Activated CD4-positive, alpha-beta T cell treated with anti-CD3 and anti-CD28 coated beads, Interleukin-2, amount 50 U/mL, for 48 hours (primary cell): Measurements from ENCODE around the gene OCLN.
"Not testable (repeated sequence)": the region's sequence is repeated elsewhere in the genome, so short reads cannot be mapped to it uniquely, and the experiment has no call there.

Experiments used
- DNase-seq, 2 experiments: peaks; one replicate each; pipeline ENCODE4 v3.0.0-alpha.2; 2020

The OCLN gene

DNA sequence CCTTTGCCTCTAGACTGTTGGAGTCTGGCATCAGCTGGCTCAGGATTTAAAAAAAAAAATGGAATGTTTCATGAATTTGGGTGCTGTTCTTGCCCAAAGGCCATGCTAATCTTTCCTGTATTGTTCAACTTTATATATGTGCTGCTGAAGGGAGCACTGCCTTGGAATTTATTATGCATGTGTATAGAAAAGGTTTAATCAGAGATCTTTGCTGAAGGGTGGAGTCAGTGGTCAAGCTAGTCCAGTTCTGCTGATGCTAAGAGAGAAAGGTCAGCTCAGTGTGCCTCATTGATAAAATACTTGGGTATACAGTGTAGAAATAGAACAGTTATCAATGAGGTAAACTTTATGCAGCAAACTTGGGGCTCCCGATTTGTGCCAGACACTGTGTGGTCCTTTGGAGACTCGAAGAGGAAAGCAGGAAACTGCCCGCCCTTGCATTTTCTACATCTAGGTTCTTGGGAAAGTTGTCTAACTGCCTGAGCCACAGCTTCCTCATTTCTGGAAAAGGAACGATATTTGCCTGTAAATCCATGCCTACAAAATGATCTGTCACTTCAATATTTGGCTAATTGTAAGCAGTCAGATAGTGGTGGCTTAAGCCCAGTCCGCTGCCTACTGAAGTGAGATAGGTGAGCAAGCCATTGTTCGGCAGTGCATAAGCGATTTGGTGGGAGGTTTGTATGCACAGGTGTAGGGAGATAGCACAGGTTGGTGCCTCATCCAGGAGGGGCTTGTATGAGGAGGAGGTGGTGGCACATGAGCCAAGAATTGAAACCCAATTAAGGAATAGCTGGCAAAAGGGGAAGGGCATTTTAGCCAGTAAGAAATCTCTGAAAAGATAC is 38.2 kb downstream of the OCLN start:
- no peak for DNase-seq

DNA sequence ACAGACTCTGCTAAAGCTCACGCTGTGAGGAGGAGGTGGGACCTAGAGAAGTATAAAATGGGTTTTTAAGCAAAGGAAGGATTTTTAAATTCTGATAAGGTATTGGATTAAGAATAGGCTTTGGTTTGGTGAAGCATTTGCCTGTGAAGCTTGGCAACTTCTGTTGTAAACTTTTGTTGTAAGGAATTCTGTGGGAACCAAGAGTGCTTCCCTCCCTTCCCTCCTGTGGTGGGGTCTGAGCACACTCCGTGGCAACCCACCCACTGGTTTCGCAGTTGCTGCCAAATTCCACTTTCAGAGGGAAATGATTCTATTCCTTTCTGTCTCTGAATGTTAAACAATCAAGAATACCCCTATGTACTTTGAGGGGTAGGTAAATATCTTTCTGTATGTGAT is 38.8 kb downstream of the OCLN start:
- no peak for DNase-seq

DNA sequence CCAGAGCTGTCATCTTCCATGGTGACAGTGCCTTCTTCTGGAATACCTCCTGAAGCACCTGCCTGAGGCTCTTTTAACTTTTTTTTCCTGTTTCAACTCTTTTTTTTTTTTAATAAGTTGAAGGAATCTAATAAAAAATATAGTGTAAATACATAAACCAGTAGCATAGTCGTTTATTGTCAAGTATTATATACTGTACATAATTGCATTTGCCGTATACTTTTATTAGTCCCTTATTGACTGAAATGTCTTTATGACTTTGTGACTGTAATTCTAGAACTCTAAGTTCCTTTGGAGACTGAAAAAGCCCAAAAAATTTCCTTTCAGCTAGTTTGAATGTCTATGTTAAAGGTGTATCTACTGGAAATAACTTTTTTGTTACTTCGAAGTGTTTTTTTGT is 45.3 kb downstream of the OCLN start:
- not testable (repeated sequence) for DNase-seq

GRCh38 chr5:69538735-69539134 is 46.1 kb downstream of the OCLN start:
- not testable (repeated sequence) for DNase-seq

GRCh38 chr5:69541347-69541746 is 48.8 kb downstream of the OCLN start:
- DNase-seq: not testable (repeated sequence)

GRCh38 chr5:69542838-69543618 is 50.4 kb downstream of the OCLN start:
- DNase-seq: not testable (repeated sequence)

GRCh38 chr5:69544602-69545001 is 52.0 kb downstream of the OCLN start:
- DNase-seq: not testable (repeated sequence)

- peak; percentile 71 to 74 for DNase-seq
These were observed 67.3 kb downstream of the OCLN start, which contains the start of gene GTF2H2C for GRCh38 chr5:69559908-69560330. Gene GTF2H2C, plus strand, starts transcription at chr5:69560191. Its CDS starts 4,942 bp downstream, at chr5:69565133.

DNA sequence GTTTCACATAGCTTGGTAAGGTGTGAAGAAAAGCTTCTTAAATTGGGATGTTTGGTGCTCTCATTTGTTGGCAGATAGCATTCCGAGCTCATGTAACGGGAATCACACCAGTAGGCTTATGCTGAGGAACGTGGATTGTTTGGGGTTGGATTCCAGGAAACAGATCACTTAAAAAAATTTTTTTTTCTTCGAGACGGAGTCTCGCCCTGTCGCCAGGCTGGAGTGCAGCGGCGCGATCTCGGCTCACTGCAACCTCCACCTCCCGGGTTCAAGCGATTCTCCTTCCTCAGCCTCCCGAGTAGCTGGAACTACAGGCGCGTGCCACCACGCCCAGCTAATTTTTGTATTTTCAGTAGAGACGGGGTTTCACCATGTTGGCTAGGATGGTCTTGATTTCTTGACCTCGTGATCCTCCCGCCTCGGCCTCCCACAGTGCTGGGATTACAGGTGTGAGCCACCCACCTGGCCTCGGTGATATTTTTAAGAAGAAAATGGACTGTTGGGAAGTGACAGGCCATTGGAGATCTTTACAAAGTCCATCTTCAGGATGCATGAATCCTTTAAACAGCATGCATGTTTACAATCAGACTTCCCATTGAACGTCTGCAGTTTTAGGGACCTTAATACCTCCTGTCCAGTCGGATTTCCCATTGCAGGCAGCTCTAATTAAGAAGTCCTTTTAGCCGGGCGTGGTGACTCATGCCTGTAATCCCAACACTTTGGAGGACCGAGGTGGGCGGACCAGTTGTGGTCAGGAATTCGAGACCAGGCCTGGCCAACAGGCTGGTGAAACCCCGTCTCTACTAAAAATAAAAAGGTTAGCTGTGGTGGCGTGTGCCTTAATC is 68.2 kb downstream of the OCLN start:
- DNase-seq: peak in 1 of 2 experiments; percentile 4

DNA sequence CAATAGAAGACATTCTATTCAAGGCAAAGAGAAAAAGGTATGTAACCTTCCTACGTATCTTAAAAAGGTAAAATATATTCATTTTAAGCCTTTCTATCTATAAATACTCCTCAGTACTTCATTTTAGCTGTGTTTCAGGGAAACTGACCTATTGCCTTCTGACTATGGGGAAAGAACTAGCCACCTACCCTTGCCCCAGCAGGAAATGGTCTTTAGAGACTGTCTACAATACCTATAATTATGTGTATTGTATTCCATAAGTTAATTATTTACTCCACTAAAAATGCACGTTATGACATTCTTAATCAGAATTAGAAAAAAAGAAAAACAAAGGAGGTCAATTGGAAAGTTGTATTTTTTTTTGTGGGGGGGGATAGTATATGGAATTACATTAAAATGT is 73.6 kb downstream of the OCLN start:
- DNase-seq: not testable (repeated sequence)

DNA sequence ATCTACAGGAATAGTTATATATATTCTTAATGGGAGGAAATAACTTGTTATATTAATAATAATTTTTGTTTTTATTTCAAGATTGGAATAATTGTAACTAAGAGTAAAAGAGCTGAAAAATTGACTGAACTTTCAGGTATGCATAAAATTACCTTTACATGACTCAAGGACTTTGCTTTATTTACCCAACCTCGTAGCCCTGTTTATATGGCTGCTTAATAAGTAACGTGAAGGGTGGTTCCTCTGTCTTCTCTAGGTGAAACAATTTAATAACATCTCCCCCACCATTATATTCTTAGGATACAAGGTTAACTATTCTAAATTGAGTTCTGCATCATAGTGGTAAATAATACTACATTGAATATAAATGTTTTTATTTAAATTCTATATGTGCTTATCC is 75.5 kb downstream of the OCLN start:
- not testable (repeated sequence) for DNase-seq

DNA sequence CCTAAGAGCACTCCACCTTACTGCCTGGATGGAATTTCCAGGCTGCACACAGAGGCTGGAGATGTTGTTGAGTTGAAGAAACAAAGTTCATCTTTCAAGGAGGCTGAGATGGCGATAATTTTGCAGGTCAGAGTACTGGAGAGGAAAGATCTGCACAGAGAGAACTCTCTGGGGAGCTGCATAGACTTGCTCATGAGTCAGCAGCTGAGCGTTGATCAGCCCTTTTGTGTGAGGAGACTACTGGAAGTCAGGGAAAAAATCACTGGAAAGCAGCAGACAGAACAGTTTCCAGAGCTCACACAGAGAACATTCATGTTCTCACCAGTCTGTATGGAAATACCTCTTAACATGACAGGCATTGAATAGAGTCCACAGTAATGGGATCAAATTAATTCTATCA is 90.8 kb downstream of the OCLN start:
- not testable (repeated sequence) for DNase-seq

DNA sequence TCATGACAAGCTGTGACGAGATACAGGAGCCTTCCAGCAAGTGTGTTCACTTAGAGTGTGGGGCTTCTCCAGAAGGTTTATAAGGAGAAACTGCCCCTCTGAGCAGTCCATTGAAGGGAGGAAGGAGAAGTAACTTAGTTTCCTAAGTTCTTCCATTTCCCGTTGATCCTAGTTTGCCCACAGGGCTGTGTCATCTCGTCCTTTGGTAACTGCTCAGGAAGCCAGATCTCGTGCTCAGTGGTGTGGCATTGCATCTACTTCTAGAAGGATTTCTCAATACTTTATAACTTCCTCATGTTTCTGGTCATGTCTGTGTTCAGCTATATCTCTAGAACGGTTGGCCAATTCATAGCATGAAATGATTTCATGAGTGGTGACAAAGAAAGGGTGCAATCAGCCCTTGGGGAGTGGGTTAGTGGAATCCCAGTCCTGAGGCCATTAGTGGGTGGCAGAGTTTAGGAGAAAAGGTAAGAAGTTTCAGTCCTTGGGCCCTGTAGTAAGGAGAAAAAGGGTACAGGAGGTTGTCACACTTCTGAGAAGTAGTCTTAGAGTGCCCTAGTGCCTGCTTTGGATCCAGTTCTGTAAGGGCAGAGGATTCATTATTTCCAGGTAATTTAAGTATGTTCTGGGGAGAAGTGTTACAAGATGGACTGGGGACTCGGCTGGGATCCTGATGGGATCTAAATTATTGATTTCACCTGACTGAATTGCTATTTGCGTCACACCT is 103.7 kb downstream of the OCLN start:
- not testable (repeated sequence) for DNase-seq

DNA sequence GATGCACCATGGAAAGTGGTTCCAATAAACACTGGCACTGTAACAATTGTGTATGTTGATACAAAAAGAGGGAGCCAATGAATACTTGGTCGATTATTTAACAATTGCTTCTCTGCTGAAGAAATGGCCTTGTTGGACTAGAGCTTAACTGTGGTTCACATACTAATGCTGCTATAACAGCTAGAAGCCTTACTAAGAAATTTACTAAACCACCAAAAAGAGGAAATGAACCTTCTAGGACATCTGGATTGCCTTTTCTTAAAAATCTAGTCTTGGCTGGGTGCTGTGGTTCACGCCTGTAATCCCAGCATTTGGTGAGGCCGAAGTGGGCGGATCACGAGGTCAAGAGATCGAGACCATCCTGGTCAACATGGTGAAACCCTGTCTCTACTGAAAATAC is 109.4 kb downstream of the OCLN start:
- not testable (repeated sequence) for DNase-seq

GRCh38 chr5:69606839-69607238 is 114.2 kb downstream of the OCLN start:
- not testable (repeated sequence) for DNase-seq
